ENCODE data around the gene DPYD. TPM values are rescaled to one million over a fixed set of nuclear protein-coding genes. Genes with fewer than 3 reads are reported as not detected.

Gene DPYD
- total RNA-seq, 4 donors from 2014 or later = 30.6 to 58.4 (median 35.4) TPM

GRCh38 chr1:97502360-97502759 lies 418.5 kb downstream of the DPYD start:
- DNase-seq = no peak
- 89 to 92% methylated on average over 4 of the region's 4 CpGs for WGBS, 2 donors
- H3K9me3 ChIP-seq = no peaks in the 10 kb centered on the region
- H3K27me3 ChIP-seq = no peaks in the 10 kb centered on the region
- TF ChIP-seq POLR2A (IDR thresholded peaks at IDR 0.05) = no peak
- H3K36me3 ChIP-seq = no peaks in the 10 kb centered on the region
- no peak overlapping the region for H3K27ac ChIP-seq
- intact Hi-C loops (cut with DNase I) = no loop called here
- no peak overlapping the region for H3K4me3 ChIP-seq
- H3K4me1 ChIP-seq = peaks cover 0 to 14% (median 0%) of the 10 kb centered on the region in 3 donors

DNA sequence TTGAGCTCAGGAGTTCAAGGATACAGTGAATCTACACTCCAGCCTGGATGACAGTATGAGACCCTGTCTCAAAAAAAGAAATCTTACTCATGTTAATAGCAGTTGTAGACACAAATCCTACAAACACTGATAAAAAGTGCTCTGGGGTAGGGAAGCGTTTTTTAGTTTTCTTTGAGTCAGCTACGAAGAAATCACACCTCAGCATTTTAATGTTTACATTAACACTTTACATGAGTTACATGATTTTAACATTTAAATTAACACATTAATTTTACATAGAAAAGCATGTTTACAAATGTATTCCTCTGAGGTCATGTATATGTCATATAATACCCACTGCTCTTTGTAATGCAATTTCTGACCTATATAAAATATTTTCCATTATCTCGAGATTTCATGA lies 419.2 kb downstream of the DPYD start:
- WGBS, 2 donors = 82 to 89% methylated on average over 3 of the region's 3 CpGs
- no peaks in the 10 kb centered on the region for H3K27me3 ChIP-seq
- intact Hi-C loops (cut with DNase I) = no loop called here

DNA sequence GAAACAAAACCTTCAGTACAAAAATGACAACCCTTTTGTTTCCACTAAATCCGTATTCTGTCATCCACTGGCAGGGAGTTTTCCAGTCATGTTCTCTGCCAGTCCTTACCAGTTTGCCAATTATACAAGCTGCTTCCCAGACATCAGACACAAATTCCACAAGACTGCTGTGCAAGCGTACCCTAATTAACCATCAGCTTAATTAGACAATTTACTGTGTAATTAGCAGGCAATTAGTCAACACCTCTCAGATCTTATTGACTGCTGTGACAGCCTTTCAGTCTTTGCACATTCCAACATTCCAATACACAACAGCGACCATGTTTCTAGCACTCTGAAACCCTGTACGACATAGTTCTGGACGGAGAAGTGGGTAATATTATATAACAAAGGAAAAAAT lies 420.1 kb downstream of the DPYD start:
- Histone ChIP-seq H3K4me3 (no peak overlapping the region), H3K9me3 (no peaks in the 10 kb centered on the region), H3K27ac (no peak overlapping the region), H3K27me3 (no peaks in the 10 kb centered on the region), H3K4me1 (peaks cover 0 to 14% (median 0%) of the 10 kb centered on the region in 3 donors), H3K36me3 (no peaks in the 10 kb centered on the region)
- TF ChIP-seq CTCF (IDR thresholded peaks at IDR 0.05) (no peak), POLR2A (IDR thresholded peaks at IDR 0.05) (no peak)
- DNase-seq = no peak
- intact Hi-C loops (cut with DNase I) = no loop called here
- 32 to 56% methylated on average over 5 of the region's 5 CpGs for WGBS, 2 donors

More for the DNA sequence above, 419.2 kb downstream of the DPYD start:
- H3K27ac ChIP-seq = no peak overlapping the region
- no peak for TF ChIP-seq POLR2A (IDR thresholded peaks at IDR 0.05)
- TF ChIP-seq CTCF (IDR thresholded peaks at IDR 0.05) = no peak
- H3K4me1 ChIP-seq = peaks cover 0 to 14% (median 0%) of the 10 kb centered on the region in 3 donors
- DNase-seq = no peak
- H3K9me3 ChIP-seq = no peaks in the 10 kb centered on the region
- no peaks in the 10 kb centered on the region for H3K36me3 ChIP-seq
- no peak overlapping the region for H3K4me3 ChIP-seq

GRCh38 chr1:97499667-97500066 lies 421.2 kb downstream of the DPYD start:
- Histone ChIP-seq H3K27me3 (no peaks in the 10 kb centered on the region), H3K9me3 (no peaks in the 10 kb centered on the region), H3K27ac (no peak overlapping the region), H3K4me1 (peaks cover 0 to 14% (median 0%) of the 10 kb centered on the region in 3 donors), H3K36me3 (no peaks in the 10 kb centered on the region), H3K4me3 (no peak overlapping the region)
- intact Hi-C loops (cut with DNase I) = no loop called here
- no peak for TF ChIP-seq POLR2A (IDR thresholded peaks at IDR 0.05)
- TF ChIP-seq CTCF (IDR thresholded peaks at IDR 0.05) = no peak
- no peak for DNase-seq

DNA sequence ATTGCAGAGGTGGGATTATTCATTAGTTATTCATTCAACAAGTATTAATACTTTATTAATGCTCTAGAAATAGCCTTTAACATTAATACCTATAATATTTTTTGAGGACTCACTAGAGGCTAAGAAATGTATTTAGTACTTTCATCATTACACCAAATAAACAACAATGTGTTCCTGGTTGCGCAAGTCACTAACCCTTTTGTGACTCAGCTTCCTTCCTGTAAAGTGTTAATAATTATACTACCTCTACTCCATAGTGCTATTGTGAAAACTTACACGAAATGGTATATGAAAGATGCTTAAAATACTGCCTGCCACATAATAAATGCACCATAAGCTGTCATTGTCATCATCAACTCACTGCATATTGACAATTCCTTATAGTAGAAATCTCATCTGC lies 431.0 kb downstream of the DPYD start:
- H3K27me3 ChIP-seq = no peaks in the 10 kb centered on the region
- WGBS, 2 donors = 41 to 45% methylated on average over 2 of the region's 2 CpGs
- intact Hi-C loops (cut with DNase I) = no loop called here
- H3K27ac ChIP-seq = no peak overlapping the region
- H3K4me3 ChIP-seq = no peak overlapping the region
- no peak for DNase-seq
- no peaks in the 10 kb centered on the region for H3K4me1 ChIP-seq
- no peaks in the 10 kb centered on the region for H3K36me3 ChIP-seq
- TF ChIP-seq CTCF (IDR thresholded peaks at IDR 0.05) (no peak), POLR2A (IDR thresholded peaks at IDR 0.05) (no peak)
- H3K9me3 ChIP-seq = no peaks in the 10 kb centered on the region

GRCh38 chr1:97488530-97488929 lies 432.3 kb downstream of the DPYD start:
- H3K4me1 ChIP-seq = no peaks in the 10 kb centered on the region
- no peaks in the 10 kb centered on the region for H3K27me3 ChIP-seq
- no peaks in the 10 kb centered on the region for H3K9me3 ChIP-seq
- no peak for TF ChIP-seq CTCF (IDR thresholded peaks at IDR 0.05)
- no peak for TF ChIP-seq POLR2A (IDR thresholded peaks at IDR 0.05)
- intact Hi-C loops (cut with DNase I) = no loop called here
- H3K36me3 ChIP-seq = no peaks in the 10 kb centered on the region
- no peak overlapping the region for H3K27ac ChIP-seq
- WGBS, 2 donors = 33 to 60% methylated on average over 1 to 2 of the region's 2 CpGs
- no peak for DNase-seq
- H3K4me3 ChIP-seq = no peak overlapping the region
